PFSK-1 (cell line): Measurements from ENCODE around the gene STMN1.

Experiments used
- FOXP2 ChIP-seq: optimal IDR thresholded peaks from 2 replicates; pipeline ENCODE3; 2011; ENCODE audit warnings: borderline replicate concordance, control low read depth, inconsistent platforms; ENCODE audit not compliant: insufficient read depth; ENCODE audit errors: extremely low read length, extremely low read depth
- POLR2AphosphoS5 ChIP-seq: IDR thresholded peaks from 2 replicates; pipeline ENCODE4 v1.6.1; 2012; ENCODE audit warnings: low read depth, mild to moderate bottlenecking, control low read depth, low read length, moderate library complexity
- REST ChIP-seq, 2 experiments: IDR thresholded peaks; 2 replicates each; pipeline versions ENCODE4 v1.6.1 to v1.8.0; 2011 to 2012; ENCODE audit warnings: low read depth in 2 of 2, low read length in 2 of 2, control low read depth in 1 of 2, inconsistent platforms in 1 of 2, mild to moderate bottlenecking in 1 of 2, moderate library complexity in 1 of 2; ENCODE audit not compliant: insufficient read depth in 1 of 2
- SIN3A ChIP-seq: IDR thresholded peaks from 2 replicates; pipeline ENCODE4 v1.6.1; 2012; ENCODE audit warnings: mild to moderate bottlenecking, low read length, moderate library complexity, borderline replicate concordance; ENCODE audit not compliant: insufficient read depth
- TAF1 ChIP-seq: IDR thresholded peaks from 2 replicates; pipeline ENCODE4 v1.6.1; 2012; ENCODE audit warnings: low read length, control low read depth, borderline replicate concordance; ENCODE audit not compliant: insufficient read depth

STMN1 gene

DNA sequence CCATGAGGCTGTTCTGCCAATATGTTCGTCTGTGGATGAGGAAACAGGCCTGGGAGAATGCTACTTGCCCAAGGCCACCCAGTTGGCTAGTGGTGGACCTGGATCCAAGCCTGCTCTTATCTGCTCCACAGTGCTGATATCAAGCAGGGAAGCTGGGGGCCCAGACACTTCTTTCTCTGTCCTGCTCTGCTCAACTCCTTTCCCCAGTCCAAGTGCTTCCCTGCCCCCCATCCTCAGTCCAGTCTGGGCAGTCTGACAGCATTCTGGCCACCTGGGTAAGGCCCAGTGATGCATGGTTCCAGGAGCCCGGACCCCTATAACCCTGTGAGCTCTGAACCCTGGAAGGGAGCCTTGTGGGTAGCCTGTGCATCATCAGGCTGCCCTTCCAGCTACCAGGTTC lies 26.5 kb downstream of the STMN1 start:
- TF ChIP-seq TAF1 (no peak), REST (IDR thresholded peaks at IDR 0.05; ENCODE audit: insufficient read depth in 1 of 2, low read depth in 2 of 2, low read length in 2 of 2) (no peak), POLR2AphosphoS5 (no peak), SIN3A (no peak), FOXP2 (no peak)

- no peak for TF ChIP-seq TAF1
- no peak for TF ChIP-seq POLR2AphosphoS5
- no peak for TF ChIP-seq SIN3A
- TF ChIP-seq FOXP2, result no peak
- no peak for TF ChIP-seq REST (IDR thresholded peaks at IDR 0.05; ENCODE audit: insufficient read depth in 1 of 2, low read depth in 2 of 2, low read length in 2 of 2)
Measured at GRCh38 chr1:25878690-25879089, 27.5 kb downstream of the STMN1 start.

DNA sequence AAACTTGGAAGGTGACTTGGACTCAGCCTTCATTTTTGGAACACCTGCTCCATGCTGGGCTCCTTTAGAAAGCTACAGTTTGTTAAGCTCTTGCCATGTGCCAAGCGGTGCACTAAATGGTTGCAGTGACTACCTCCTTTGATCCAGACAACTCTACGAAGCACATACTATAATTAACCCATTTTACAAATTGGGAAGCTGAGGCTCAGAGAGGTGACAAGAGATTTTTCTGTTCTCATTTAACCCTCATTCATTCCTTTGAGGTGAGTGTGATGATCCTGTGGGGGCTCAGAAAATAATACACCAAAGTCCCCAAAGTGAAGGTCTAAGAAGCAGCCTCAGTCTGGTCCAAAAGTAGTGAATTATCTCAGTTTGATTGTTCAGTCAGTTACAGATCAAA lies 29.1 kb downstream of the STMN1 start:
- TF ChIP-seq TAF1, result no peak
- no peak for TF ChIP-seq SIN3A
- no peak for TF ChIP-seq POLR2AphosphoS5
- no peak for TF ChIP-seq FOXP2
- TF ChIP-seq REST (IDR thresholded peaks at IDR 0.05; ENCODE audit: insufficient read depth in 1 of 2, low read depth in 2 of 2, low read length in 2 of 2), result no peak

DNA sequence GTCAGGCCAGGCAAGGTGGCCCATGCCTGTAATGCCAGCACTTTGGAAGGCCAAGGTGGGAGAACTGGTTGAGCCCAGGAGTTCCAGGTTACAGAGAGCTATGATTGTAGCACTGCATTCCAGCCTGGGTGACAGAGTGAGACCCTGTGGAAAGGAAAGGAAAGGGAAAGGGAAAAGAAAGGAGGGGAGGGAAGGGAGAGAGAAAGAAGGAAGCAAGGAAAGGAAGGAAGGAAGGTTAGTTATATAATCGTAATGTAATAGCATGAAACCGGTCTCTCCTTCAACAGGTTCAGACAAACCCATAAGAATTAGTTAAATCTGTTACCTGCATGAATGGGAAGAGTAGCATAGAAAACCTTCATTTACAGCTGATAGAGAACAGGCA lies 29.5 kb downstream of the STMN1 start:
- TF ChIP-seq POLR2AphosphoS5 (no peak), REST (IDR thresholded peaks at IDR 0.05; ENCODE audit: insufficient read depth in 1 of 2, low read depth in 2 of 2, low read length in 2 of 2) (no peak), SIN3A (no peak), FOXP2 (no peak), TAF1 (no peak)
